Measurements from ENCODE around the gene AJAP1.

The AJAP1 gene

DNA sequence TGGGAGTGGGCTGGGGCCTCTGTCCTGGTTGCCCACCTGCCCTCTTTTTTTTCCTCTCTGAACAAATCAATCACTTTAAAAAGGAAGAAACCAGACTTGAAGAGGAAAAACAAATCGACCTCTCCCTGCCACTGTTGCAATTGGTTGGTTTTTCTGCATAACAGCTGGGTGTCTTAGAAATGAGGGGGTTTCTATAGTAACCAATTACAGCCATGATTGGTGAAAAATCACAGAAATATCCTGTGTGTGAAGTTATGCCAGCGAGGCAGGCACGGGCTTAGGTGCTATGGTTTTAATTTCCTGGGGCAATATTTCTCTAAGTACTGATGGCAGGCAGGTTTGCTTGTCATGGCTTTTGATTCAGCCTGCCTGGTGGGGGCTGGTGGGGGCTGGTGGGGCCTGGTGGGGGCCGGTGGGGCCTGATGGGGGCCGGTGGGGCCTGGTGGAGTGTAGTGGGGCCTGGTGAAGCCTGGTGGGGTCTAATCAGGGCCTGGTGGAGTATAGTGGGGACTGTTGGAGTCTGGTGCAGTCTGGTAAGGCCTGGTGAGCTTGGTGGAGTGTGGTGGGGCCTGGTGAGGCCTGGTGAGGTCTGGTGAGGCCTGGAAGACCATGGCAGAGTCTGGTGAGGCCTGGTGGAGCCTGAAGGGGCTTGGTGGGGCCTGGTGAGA lies 54.6 kb downstream of the AJAP1 start:
- no peak for DNase-seq

DNA sequence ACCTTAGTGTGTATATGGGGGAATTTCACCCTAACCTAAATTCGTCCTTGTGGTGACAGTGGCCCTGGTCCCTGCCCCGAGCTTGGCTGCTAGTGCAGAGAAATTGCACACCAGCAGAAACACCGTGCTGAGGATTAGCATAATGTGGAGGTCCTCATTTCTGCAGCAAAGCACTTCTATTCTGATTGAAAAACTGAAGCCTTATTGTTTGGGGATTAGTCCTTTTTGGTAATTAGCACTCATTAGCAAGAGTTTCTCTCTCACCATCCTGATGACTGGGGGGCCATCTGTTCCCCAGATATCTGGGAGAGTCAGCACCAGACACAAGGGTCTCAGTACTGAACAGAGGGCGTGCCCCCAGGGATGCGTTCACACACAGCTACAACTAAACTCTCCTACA lies 55.2 kb downstream of the AJAP1 start:
- no peak for DNase-seq

GRCh38 chr1:4710592-4711415 lies 56.4 kb downstream of the AJAP1 start:
- DNase-seq = peak; percentile 68

GRCh38 chr1:4711416-4712275 lies 57.2 kb downstream of the AJAP1 start:
- no peak for DNase-seq

DNA sequence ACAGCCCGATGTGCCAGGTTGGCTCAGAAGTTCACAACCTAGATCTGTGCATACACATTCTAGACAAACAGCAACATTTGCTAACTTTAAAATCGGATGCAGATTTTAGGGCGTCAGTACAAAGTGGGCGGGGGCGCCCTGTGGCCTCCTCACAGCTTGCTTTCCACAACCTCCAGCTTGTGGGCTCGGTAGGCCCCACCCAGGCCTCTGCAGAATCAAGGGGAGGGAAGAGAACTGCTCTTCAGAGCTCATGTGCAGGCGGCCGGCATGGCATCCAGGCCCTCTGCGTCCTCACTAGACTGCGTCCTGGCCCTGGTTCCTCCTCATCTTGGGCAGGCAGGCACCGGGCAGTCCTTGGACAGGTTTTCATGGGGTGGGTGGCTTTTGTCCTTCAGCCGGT lies 59.3 kb downstream of the AJAP1 start:
- no peak for DNase-seq

DNA sequence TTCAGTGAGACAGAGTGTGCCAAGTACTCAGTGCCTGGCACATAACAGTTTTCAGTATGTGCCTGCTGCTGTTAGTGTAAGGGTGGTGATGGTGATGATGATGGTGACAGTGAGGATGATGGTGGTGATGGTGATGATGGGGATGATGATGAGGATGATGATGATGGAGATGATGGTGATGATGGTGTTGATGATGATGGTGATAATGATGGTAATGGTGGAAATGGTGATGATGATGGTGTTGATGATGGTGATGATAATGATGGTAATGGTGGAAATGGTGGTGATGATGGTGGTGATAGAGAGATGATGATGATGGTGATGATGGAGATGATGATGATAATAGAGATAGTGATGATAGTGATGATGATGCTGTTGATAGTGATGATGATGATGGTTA lies 62.0 kb downstream of the AJAP1 start:
- no peak for DNase-seq

- no peak for DNase-seq
These were observed 63.7 kb downstream of the AJAP1 start for GRCh38 chr1:4718071-4718470.

- DNase-seq = no peak
These were observed 68.7 kb downstream of the AJAP1 start for GRCh38 chr1:4723106-4723505.

DNA sequence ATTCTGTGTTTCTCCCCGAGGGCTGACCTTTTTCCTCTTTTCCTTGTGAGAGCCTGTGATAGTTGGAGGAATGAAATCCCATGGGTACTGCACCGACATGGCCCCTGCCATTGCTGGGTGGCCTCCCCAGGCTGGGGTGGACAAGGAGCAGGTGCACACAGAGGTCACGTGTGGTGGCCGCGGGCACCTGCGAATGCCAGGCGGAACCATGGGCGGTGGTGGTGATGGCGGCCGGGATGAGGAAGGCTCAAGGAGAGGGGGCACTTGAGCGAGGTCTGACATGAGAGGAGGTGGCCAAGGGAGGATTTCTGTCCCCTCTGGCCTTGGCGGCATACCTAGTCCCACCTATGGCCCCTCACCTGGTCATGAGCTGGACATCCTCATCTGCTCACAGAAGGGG lies 69.6 kb downstream of the AJAP1 start:
- no peak for DNase-seq

- no peak for DNase-seq
These were observed 70.4 kb downstream of the AJAP1 start for GRCh38 chr1:4724695-4725250.

DNA sequence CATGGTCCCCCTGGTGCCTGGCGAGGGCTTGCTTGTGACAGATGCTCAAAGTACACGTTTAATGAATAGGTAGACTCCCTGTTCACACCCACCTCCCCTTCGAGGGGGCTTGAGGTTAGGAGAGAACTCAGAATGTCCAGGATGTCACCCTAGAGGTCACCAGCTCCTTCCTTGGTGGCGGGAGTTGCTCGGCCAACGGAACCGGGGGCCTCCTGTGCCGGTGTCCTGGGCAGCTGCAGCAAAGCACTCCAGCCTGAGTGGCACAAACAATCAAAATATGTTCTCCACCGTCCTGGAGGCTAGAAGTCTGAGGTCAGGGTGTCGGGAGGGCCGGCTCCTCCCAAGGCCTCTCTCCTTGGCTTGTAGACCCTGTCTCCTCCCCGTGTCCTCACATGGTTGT lies 71.0 kb downstream of the AJAP1 start:
- no peak for DNase-seq

- DNase-seq = no peak
These were observed 72.4 kb downstream of the AJAP1 start for GRCh38 chr1:4726620-4727341.

DNA sequence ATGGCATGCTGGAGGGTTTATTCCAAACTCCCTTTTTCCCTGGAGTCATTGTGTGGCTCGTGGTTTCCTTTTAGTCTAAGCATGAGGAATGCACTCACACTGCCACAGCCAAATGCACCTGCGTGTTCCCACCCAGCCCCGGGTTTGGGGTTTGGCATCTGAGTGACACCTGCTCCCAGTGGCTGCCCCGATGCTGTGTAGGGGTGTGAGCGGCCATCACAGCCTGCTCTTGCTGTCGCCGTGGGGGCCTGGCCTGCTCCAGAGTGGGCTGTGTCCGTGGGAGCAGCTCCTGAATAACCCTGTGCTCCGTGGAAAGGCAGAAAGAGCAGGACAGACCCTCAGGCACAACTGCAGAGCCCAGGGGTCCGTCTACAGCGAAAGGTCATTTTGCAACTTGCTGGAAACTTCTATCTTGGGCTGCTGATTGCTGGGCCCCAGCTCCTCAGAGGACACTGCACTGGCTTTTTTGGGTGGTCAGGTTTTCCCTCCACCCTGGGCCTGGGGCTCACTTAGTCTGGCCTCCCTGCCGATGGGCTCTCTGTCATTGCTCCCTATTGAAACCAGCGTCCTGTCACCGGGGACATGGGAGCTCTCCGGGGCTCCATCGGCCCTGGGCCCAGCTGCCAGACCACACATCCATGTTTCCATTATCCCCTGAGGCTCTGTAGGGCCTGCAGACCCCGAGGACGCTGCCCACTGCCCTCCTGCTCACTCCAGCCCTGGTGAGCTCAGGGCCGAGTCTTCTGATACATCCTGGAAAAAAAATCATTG lies 74.1 kb downstream of the AJAP1 start:
- DNase-seq = no peak

GRCh38 chr1:4729090-4729471 lies 74.7 kb downstream of the AJAP1 start:
- DNase-seq = peak; percentile 58

DNA sequence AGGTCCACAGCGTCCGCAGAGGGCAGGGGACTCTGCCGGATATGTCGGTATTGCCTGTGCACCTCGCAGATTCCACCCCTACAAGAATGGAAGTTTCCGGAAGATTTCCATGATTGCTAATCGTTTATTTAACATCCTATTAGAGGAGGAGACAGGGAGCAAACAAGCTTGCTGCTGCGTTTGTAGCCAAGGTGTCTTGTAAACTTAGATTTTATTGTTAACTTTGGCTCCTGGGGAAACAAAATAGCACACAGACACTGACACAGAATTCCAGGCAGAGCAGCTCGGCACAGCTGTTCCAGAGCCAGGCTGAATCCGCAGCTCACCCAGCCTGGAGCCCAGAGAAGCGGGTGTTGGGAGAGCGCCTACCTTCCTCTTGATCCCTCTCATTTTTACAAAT lies 75.7 kb downstream of the AJAP1 start:
- DNase-seq = no peak

DNA sequence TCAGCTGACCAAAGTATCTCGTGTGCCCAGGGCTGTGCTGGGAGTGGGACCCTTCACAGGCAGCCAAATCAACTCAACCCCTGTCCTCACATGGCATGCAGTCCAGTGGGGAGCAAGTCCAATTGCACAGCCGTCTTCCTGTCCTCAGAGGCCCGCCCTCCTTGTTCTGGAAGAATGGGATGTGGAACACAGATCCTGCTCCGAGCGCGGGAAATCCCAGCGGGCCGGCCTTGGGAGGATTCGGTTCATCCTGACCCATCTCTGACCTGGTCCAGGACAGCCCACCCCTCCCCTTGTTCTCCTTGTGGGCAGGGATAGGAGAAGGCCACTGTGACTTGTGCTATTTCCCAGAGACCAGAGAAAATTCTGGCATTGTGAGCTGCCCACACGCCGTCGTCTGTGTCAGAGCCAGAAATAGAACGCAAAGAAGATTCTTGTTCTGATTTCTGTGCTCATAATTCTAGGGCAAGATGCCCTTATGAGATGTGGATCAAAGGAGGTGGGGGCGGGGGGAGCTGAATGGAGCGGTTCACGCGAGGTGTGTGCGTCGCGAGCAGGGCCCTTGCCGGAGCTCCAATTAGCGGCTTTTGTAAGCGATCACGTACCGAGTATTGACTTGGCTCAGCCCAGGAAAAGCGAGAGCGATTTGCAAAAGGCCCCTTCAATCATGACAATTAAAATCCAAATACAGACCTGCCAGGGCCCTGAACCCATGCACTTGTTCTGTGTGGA lies 79.2 kb downstream of the AJAP1 start:
- DNase-seq = no peak

DNA sequence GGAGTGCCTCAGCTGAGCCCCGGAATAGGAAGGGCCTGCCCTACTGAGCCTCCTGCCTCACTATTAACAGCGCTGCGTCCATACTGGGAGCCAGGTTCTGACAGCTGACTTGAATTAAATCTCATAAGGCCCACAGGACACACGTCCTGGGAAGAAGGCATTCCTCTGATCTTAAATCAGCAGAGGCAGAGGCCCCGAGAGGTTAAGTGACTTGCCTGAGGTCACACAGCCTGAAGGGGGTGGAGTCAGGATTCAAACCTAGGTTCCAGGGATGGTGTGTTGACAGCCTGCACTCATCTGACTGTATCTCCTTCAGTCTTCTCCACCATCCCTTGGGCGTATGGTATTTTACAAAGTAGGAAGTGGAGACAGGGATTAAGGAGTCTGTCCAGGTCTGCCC lies 79.8 kb downstream of the AJAP1 start:
- DNase-seq = no peak

- no peak for DNase-seq
These were observed 80.4 kb downstream of the AJAP1 start for GRCh38 chr1:4734791-4735190.

DNA sequence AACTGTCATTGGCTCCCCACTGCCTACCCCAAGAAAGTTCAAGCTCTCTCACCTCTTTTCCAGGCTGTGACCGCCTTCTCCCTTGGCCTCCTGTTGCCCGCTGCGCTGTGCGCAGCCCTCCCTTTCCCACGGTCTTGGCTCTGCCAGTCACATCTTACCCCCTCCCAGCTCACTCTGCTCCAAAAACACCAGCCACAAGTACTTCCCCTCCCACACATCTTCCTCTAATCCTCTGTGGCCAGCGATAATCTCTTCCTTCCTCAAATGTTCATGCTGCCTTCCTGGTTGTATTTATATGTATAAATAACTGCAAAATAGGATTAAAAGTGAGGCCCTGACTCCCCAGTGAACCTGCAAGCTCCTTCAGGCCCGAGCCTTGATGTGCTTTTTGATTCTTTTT lies 81.8 kb downstream of the AJAP1 start:
- no peak for DNase-seq

DNA sequence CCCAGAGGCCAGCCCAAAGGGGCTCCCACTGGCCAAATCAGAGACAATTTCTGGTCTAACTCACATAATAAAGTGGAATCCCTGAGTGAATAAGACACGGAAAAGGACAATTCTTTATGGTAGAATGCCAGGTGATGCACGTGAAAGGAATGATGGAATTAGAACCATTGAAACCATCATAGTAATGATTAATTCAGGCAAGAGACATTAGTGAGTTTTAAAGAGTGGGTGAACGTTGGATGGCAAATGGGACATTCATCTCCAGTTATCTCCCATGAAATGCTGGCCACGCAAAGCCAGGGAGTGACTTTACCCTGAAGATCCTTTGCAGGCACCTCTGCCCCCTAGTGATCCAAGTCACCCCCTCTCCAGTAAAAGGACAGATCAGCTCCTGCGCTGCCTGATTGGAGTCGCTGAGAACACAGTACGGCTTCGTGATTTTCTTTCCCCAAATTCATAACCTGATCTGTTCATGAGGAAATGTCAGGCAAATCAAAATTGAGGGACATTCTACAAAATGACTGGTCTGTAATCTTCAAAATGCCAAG lies 87.5 kb downstream of the AJAP1 start:
- DNase-seq = no peak

Data from retina (tissue), 1 donor.